ENCODE results near the gene MYO18A.
"Not testable (repeated sequence)": the region's sequence is repeated elsewhere in the genome, so short reads cannot be mapped to it uniquely, and the experiment has no call there.

MYO18A gene

GRCh38 chr17:29180034-29180787, at the start of gene MYO18A:
Gene MYO18A (minus strand): TSS chr17:29180398. CDS start chr17:29166940, 13,458 bp downstream.
- DNase-seq (ENCODE audit: low read depth, low spot score), result peak; percentile 82

- DNase-seq (ENCODE audit: low read depth, low spot score), result no peak
Measured at GRCh38 chr17:29225396-29225795, 45.2 kb upstream of the MYO18A start.

GRCh38 chr17:29221338-29221737, 41.1 kb upstream of the MYO18A start:
- DNase-seq (ENCODE audit: low read depth, low spot score), result not testable (repeated sequence)

GRCh38 chr17:29219378-29220047, 39.3 kb upstream of the MYO18A start:
- peak; percentile 87 for DNase-seq (ENCODE audit: low read depth, low spot score)

- DNase-seq (ENCODE audit: low read depth, low spot score), result no peak
Measured at GRCh38 chr17:29216856-29217255, 36.7 kb upstream of the MYO18A start.

GRCh38 chr17:29216181-29216580, 36.0 kb upstream of the MYO18A start:
- no peak for DNase-seq (ENCODE audit: low read depth, low spot score)

GRCh38 chr17:29215717-29216116, 35.5 kb upstream of the MYO18A start:
- no peak for DNase-seq (ENCODE audit: low read depth, low spot score)

- DNase-seq (ENCODE audit: low read depth, low spot score), result no peak
Measured at GRCh38 chr17:29215174-29215573, 35.0 kb upstream of the MYO18A start.

GRCh38 chr17:29214215-29215146, 34.3 kb upstream of the MYO18A start:
- no peak for DNase-seq (ENCODE audit: low read depth, low spot score)

GRCh38 chr17:29212681-29213121, 32.5 kb upstream of the MYO18A start:
- DNase-seq (ENCODE audit: low read depth, low spot score), result no peak

GRCh38 chr17:29212094-29212631, 32.0 kb upstream of the MYO18A start:
- DNase-seq (ENCODE audit: low read depth, low spot score), result no peak

- DNase-seq (ENCODE audit: low read depth, low spot score), result no peak
Measured at GRCh38 chr17:29210879-29211278, 30.7 kb upstream of the MYO18A start.

- no peak for DNase-seq (ENCODE audit: low read depth, low spot score)
Measured at GRCh38 chr17:29209073-29209472, 28.9 kb upstream of the MYO18A start.

- peak; percentile 23 for DNase-seq (ENCODE audit: low read depth, low spot score)
Measured at GRCh38 chr17:29207975-29208374, 27.8 kb upstream of the MYO18A start.

- DNase-seq (ENCODE audit: low read depth, low spot score), result no peak
Measured at GRCh38 chr17:29205047-29205446, 24.8 kb upstream of the MYO18A start.

GRCh38 chr17:29204068-29204804, 24.0 kb upstream of the MYO18A start:
- not testable (repeated sequence) for DNase-seq (ENCODE audit: low read depth, low spot score)

GRCh38 chr17:29197516-29198272, 17.5 kb upstream of the MYO18A start:
- no peak for DNase-seq (ENCODE audit: low read depth, low spot score)

- no peak for DNase-seq (ENCODE audit: low read depth, low spot score)
Measured at GRCh38 chr17:29196769-29197515, 16.7 kb upstream of the MYO18A start.

GRCh38 chr17:29195465-29196081, 15.4 kb upstream of the MYO18A start:
- peak; percentile 18 for DNase-seq (ENCODE audit: low read depth, low spot score)
